ENCODE measurements around the gene CAMTA1.

The CAMTA1 gene

DNA sequence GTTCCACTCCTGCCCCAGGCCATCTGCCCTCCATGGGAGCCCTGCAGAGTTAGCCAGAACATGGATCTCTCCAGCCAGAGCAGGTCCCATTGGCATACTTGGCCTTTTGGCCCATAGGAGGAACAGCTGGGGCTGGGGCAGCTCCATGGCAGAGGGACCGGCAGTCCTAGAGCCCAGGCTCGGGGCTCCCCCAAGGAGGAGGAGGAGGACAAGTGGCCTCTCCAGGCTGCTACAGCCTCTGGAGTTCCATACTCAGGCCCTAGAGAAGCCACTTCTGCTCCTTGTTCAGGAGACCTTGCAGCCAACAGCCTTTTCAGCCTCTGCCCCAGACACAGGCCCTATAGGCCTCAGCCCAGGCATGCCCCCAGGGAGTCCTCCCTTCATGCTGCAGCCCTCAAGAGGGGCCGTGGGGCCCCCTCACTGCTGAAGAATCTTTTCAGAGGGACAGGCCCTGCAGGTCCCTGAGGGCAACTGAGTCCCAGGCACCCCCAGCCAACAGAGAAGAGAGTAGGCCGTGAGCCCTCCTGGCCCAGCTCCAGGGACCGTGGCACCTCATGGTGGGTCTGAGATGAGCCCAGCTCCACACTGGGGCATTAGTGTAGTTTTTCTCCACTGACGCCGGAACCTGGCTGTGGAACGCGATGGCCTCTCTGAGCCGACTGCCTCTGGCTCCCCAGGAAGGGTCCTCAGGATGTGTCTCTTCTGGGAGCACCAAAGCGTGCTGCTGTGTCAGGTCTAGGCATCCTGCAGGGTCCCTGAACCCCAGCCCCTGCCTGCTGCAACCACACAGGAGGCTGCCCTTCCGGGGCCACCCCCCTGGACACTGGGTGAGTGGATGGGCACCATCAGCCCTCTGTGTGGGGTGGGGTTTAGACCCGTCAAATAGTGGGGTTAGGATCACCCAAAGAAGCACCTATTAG is 688.2 kb downstream of the CAMTA1 start:
- no peak for DNase-seq

DNA sequence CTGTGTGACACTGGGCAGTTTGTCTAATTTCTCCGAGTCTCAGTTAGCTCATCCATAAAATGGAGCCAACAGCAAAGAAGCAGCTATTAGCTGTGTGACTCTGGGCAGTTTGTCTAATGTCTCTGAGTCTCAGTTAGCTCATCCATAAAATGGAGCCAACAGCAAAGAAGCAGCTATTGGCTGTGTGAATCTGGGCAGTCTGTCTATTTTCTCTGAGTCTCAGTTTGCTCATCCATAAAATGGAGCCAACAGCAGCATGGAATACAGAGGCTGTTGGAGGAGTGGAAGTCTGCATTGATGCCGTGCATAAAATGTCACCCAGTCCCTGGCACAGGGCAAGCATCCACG is 688.9 kb downstream of the CAMTA1 start:
- no peak for DNase-seq

DNA sequence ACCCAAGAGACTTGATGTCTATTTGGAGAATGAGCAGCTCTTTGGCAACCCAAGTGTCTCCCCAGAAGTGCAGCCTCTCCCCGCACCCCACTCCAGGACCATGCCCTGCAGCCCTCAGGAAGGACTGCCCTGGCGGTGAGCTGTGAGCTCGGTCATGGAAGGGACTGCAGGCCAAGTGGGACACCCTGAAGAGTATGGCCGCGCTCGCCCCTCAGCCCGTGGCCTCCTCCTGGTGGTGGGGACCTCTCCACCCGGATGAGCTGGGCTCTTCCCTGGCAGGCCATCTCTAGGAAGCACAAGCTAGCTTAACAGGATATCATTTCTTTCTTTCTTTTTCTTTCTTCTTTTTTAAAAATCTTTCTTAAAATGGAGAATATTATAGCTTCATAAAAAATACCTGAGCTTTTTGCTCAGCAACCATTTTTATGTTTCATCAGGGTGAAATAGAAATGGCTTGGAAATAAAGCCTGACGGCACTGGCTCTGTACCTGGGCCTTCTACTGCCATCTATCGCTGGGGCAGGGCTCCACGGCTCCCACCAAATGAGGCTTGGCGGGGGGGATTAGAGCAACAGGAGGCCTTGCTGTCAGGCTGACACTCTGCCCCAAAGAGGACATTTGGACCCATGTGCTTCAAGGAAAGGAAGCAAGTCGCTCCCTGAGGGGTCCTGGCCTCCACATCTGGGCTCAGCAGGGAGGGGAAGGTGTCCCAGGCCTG is 689.7 kb downstream of the CAMTA1 start:
- no peak for DNase-seq

DNA sequence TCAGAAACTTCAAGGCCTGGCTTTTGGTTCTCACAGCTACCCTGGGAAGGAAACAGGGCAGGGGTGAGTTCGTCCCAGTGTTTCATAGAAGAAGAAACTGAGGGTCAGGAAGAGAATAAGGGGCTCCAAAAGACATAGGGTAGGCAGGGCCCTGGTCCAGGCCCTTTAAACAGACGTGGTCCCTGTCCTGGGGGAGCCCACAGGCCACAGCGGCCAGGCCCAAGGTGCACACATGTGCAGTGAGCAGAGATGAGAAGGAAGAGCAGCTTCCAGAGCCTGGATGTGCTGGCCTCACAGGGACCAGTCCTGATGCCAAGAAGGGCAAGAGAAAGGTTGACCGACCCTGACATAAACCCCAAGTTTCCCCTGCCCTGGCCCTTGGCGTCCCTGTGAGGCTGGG is 690.4 kb downstream of the CAMTA1 start:
- no peak for DNase-seq

DNA sequence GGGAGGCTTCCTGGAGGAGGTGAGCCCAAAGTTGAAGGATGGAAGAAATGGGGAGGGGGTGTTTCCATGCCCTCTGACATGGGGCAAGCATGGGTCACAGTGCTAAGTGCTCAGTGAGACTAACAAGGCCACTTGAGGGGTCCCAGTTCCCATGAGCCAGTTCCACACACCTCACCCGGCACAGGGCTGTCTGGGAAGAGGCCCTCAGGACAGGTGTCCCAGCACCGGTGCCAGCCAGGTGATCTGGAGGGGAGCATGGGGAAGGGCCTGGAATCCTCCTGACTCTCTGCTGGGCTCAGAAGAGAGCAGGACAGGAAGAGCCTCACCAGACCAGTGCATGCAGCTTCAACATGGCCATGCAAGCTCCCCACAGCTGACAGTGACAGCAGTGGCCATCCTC is 691.1 kb downstream of the CAMTA1 start:
- DNase-seq = no peak

DNA sequence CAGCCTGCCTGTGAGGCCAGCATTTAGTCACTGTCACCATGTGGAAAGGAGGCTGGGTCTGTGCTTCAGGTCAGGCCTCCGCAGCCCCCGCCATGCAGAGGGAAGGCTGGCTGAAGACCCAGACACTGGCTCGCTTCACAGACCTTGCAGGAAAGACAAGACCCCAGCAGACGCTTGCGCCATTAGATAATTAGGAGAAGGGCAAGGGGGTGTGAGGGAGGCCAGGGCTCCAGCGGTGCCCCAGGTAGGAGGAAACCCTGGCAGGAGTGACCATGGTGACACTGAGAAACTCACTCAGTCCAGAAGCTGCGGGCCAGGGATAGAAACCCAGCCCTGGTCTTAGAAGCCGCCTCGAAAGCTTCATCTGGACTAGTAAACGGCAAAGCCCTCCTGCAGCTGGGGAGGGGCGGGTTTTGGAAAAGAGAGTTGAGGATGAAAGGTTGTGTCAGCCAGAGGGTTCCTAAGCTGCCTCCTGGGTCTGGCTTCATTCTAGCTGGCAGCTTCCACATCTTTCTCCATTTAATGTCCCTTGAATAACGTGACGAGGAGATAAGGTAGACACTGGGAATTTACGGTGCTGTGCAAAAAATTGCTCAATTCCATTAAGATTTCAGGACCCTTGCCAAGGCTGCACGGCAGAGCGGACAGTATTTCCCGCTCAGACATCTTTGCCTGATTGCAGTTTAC is 691.8 kb downstream of the CAMTA1 start:
- no peak for DNase-seq

DNA sequence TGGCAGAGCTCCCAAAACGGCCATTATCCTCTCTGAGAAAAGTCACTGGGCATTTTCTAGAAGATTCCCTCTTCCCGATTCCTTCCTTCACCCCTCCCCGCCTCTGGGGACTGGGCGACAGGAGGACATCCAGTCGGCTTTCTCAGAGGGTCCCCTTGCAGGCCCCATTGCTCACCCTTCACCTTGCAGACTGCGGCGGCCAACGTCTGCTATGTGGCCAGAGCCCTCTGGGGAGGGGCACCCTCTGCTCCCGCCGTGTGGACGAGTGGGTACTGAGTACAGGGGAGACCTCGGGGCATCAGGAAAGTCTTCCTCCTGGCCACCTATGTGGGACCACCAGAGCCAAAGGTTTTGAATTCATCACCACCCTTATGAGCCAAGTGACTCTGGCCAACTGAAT is 692.3 kb downstream of the CAMTA1 start:
- no peak for DNase-seq

DNA sequence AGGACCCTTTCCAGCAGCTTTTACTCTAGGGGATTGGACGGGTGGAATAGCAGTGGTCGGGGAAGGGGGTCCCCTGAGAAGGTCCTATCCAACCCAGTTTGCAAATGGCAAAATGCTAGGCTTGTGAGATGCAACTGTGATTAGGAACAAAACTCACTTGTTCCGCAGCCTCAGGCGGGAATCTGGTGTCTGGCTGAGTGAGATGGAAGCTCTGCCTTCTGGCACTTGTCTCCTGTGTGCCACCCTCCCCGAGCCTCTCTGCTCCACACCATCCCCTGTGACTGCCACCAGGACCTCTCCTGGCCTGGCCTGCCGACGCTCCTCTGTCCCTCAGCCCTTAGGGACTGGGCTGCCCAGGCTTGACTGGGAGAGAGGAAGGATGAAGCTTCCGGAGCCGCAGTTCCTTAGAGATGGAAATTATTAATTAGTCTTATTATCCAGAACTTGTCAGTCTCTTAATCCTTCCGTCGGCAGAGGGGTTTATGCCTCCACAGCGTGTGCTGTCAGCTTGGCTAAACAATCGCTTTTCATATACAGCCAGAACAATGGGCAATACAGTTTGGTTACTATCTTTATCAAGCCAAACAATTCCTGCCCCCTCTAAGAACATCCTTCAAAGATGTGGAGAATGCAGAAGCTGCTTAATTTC is 693.0 kb downstream of the CAMTA1 start:
- DNase-seq = no peak

DNA sequence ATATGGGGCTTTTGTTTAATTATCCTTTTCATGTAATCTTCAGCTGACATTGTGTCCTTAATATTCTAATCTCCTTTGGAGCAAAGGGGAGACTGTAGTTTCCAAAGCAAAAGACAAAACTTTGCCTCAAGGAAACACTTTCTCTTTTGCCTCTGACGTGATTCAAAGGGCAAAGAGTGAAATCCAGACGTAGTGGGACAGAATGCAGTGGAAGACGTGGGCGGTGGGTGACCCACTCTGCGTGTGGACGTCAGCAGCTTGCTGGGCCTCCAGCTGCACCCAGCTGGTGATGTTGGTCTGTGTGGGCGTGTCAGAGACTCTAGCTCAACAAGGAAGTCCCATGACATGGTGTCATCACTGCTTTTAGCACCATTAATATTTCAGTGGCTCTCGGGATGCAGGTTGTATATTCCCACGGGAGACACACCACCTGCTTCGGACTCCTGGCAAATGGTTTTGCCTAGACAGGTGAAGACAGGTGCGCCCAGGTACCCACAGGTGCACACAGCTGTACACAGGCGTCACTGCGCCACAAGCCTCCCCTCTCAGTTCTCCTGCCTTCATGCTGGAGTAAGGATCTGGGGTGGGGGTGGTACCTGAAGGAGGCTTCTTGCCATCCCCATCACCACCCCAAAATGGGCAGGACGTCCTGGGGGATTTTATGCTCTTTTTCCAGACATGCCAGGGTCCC is 693.7 kb downstream of the CAMTA1 start:
- peak; percentile 14 to 16 for DNase-seq

DNA sequence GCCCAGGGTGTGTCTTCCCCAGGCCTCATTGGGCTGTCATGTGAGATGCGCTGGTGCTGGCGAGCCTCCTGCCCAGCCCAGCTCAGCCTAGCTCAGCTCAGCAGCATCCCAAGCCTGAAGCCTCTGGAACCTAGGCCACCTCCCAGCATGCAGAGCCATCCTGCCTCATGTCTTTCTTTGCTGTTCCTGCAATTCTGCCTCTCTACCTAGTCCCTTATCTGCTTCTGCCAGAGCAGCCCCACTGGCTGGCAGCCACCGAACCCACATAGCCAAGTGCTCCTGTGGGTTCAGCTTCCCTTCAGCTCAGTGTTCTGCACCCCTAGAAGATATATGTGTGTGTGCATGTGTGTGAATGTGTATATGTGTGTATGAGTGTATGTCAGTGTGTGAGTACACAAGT is 694.3 kb downstream of the CAMTA1 start:
- no peak for DNase-seq

DNA sequence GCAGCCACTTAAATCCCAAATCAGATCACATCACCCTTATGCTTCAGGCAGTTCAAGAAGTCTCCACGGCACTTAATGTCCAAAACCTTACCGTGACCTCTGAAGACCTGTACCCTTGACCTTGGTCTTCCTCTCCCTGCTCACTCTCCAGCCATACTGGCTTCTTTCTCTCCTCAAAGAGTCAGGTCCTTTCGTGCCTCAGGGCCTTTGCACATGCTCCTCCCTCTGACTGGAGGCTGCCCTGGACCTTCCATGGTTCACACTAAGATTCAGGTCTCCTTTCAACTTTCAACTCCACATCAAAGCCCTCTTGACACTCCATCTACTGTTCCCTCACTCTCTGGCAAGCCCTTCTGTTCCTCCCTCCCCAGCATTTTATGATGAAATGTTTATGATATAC is 695.9 kb downstream of the CAMTA1 start:
- no peak for DNase-seq

DNA sequence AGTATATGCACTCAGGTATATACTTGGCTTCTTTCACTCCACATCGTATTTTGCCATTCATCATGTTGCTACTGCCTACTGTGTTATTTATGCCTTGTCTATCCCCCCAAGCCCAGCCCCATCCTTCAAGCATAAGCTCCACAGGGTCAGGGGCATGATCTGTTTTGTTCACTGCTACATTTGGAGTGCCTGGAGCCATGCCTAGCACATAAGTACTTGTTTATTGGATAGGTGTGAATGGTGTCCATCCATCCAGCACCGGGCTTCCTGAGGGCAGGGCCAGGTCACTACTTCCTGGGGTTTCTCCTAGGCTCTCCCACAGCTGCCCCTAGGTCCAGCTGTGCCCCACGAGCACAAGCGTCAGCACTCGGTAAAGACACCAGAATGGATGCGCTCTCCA is 696.8 kb downstream of the CAMTA1 start:
- DNase-seq = no peak

DNA sequence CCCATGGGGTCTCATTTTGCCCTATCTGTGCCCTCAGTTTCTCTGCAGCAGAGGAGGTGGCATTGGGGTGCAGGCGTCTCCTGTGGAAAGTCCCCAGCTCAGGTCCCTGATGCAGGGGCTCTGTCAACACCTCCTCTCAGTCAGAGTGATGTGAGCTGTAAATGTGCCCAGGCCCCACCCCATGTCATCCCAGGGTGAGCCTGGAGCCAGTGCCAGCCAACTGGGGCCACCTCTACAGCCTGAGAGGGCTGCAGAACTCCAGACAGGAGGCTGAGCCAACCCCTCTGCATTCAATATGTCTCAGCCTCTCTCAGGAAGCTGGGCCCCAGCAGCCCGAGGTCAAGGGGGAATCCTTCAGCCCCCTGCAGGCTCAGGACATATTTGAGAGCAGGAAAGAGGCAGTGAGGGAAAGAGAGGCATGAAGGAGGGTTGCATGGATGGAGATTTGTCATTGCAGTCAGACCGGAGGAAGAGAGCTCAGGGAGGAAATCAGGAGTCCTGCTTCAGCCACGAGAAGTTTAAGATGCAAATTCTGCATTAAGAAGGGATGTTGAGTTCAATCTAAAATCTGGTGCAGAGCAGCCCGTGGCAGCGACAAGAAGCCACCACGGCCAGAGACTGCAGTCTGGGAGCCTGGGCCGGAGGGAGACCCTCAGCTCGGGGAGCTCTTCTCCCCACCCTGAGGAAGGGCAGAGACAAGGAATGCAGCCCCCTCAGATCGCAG is 697.7 kb downstream of the CAMTA1 start:
- no peak for DNase-seq

DNA sequence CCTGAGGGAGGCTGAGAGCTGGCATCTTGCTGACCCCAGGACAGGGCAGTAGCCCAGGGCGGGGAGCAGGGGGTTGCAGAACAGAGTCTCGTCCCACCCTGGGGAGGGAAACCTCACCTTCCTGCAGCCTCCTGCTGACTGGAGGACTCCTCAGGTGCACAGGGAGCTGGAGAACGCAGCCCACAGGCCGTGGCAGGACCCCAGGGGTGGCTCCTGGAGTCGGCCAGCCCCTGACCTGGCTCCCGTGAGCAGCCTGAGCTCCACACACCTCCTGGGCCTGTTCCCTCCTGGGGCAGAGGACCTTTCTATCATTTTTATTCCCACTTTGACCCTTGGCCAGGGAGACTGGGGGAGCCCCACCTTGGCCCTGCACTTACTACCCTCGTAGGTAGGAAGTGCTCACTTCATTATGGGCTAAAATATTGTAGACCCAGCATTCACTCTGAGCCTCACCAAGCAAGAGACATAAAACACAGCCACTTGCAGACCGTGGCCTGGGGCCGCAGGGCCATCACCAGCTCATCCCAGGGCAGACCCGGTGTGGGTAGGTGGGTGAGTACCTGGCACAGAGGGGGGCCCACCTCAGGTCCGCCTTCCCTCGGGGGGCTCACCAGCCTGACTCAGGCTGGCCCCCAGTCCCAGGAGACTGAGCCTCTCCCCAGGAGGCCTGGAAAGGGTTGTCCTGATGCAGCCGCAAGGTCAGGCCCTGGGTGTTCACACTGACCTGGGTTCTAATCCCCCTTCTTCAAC is 698.6 kb downstream of the CAMTA1 start:
- no peak for DNase-seq

DNA sequence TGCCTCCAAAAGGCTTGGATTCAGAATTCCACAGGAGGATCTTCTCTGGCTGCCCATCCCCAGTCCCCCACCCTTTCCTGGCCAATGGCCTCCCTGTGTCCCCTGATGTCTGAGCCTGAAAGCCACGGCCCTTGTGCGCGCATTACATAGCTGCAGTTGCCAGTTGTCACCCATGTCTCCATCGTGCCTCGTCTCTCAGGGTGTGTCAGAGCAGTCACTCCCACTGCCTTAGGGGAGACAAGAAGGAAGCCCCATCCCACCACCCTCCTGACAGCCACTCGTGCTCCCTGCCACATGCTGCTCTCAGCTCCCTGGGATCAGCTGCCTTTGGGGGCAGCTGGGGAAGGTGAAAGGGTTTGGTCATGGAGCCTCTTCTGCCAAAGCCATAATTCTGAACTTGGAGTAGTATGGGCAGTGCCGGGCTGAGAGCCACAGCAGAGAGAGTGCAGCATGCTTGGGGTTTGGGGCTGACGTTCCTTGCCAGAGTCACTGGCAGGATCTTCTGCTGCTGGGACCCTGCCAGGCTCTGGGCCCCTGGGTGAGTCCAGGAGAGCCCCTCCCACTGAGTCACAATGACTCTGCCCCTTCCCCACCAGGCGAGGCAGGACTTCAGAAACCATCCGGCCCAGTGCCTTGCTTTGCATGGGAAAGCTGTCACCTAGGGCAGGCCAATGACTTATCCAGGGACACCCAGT is 700.0 kb downstream of the CAMTA1 start:
- no peak for DNase-seq

DNA sequence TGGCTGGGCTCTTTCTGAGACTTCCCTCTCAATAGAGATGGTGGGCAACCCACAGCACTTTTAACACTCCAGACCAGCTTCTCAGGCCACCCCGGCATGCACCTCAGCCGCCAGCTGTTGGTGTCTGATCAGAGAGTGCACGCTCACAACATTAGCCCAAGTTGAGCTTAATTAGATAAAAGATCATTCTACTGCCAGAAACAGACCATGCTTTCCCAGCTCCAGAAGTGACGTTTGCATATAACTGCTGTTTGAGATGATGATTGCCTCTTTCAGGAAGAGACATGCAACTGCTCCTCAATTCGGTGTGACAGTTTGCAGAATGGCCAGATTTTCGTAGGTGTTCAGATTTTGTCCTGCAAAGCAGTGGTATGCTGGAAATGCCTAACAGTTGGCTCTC is 700.6 kb downstream of the CAMTA1 start:
- DNase-seq = no peak

DNA sequence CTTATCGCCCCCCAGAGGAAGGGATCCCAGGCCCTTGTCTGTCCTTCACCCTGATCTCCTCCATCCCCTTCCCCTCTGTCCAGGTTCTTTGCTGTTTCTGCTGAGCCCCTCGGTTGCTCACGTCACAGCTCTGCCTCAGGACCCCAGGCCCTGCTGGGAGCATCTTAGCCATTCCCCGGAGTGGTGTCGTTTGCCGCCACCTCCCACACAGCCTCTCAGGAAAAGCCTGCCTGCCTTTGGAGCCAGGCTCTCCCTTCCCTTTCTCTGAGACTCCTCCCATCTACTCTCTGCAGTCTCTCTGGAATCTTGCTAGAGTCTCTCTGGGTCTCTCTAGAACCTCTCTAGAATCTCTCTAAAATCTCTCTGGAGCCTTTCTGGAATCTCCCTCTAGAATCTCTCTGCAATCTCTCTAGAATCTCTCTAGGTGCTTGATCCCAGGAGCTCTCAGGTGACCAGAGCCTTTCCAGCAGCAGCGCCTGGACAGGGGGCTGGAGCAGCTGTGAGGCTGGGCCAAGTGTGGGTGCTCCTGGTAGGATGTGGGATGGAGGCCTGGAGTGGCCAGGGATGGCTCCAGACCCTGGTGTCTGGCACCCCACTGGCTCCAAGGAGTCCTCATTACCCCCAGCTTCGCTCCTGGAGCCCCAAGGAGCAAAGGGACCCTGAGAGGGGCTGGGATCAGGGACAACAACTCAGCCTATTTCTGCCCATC is 702.7 kb downstream of the CAMTA1 start:
- no peak for DNase-seq

DNA sequence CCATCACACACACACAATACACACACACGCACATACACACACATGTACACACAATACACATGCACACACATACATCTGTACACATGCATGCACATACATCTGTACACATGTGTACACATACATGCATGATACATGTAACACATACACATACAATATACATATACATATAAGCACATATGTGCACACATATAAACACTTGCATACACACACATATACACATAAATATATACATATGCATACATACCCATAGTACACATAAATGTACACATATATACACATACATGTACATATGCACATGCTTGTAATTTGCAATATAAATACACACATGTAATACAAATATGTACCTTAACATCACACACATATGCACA is 703.2 kb downstream of the CAMTA1 start:
- DNase-seq = no peak

DNA sequence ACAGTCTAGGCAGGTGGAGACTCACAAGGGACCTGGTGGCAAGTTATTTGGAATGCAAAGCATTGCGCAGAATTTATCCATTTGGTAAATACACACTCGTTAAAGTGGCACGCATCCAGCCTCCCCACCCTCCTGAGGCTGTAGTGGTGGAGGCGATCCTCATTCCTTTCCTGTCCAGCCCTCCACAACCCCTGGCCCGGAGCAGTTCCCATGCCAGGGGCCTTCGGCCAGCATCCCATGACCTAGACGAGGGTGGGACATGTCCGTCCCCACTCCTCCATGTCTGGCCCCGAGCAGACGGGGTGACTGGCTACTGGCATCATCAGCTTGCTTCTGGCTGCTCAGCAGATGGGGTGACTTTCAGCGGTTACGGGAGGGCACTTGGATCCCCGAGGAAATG is 704.3 kb downstream of the CAMTA1 start:
- no peak for DNase-seq

DNA sequence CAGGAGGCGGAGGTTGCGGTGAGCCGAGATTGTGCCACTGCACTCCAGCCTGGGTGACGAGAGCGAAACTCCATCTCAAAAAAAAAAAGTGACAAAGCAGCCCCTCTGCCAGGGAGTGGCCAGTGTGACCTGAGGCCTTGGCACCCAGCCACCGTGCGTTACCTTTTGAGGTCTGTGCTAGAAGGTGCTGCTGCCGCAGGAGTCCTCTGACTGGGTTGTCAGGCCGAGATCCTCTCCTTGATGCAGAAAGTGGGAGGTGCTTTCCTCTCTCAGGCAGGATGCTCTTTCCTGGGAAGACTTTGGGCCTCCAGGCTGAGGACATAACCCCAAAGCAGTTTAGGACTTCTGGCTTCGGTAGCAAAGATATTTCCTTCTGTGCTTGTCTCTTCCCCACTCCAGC is 705.3 kb downstream of the CAMTA1 start:
- DNase-seq = no peak
